H1 (cell line): ENCODE measurements around the gene STAG1.

Source experiments
- CREB1 ChIP-seq: IDR thresholded peaks from 2 replicates; pipeline ENCODE4 v1.6.1; 2012; ENCODE audit warnings: inconsistent platforms
- TF ChIP-seq, protein P1 (sequence below), 3 experiments: IDR thresholded peaks; 1 replicate in 2 of 3; 2 replicates in 1 of 3; pipeline versions ENCODE4 v1.5.1 to v1.6.1; 2011; ENCODE audit warnings: low read length in 3 of 3, mild to moderate bottlenecking in 3 of 3, inconsistent platforms in 2 of 3, low read depth in 1 of 3, moderate library complexity in 1 of 3; ENCODE audit not compliant: insufficient read depth in 1 of 3; ENCODE audit errors: control extremely low read depth in 1 of 3

DNA sequence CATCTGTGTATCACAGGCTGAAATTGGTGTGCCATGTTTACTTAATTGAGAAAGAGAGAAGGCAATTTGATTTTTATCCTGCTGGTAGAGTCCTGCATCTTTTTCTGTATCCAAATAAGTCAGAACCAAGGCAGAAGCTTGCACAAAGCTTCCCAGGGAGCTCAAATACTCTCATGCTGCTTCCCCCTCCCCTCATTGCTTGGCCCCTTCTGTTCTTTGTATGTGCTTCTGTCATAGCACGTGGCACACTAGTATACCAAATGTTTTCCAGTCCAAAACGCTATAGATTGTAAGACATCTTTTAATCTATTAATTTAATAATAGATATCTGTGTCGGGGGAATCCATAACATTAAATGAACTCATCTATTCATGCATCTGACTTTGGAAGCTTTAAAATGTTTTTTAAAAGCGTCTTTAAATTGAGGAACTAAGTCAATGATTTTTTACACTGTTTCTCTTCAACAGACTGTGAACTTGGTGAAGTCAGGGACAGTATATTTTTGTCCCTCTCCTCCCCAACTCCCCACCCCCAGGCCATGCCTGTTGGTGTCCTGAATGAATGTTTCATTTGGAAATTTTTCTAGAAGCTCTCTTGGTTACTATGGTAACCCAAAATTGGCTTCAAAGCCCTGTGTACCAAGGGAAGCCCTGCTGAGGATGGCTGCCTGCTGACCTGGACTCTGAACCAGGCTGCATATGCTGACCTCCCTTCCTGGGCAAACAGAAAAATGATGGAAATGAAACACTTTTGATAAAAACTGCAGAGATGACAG lies 40.6 kb upstream of the STAG1 start:
- TF ChIP-seq, protein P1, sequence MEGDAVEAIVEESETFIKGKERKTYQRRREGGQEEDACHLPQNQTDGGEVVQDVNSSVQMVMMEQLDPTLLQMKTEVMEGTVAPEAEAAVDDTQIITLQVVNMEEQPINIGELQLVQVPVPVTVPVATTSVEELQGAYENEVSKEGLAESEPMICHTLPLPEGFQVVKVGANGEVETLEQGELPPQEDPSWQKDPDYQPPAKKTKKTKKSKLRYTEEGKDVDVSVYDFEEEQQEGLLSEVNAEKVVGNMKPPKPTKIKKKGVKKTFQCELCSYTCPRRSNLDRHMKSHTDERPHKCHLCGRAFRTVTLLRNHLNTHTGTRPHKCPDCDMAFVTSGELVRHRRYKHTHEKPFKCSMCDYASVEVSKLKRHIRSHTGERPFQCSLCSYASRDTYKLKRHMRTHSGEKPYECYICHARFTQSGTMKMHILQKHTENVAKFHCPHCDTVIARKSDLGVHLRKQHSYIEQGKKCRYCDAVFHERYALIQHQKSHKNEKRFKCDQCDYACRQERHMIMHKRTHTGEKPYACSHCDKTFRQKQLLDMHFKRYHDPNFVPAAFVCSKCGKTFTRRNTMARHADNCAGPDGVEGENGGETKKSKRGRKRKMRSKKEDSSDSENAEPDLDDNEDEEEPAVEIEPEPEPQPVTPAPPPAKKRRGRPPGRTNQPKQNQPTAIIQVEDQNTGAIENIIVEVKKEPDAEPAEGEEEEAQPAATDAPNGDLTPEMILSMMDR (IDR thresholded peaks at IDR 0.05; ENCODE audit: control extremely low read depth in 1 of 3, insufficient read depth in 1 of 3, low read depth in 1 of 3, low read length in 3 of 3): no peak
- no peak for TF ChIP-seq CREB1
